GM21360 (cell line): ENCODE measurements around the gene RGS14.
A peak's percentile ranks its signal among the peaks of the same experiment; 100 is the strongest.
"Not testable (repeated sequence)": the region's sequence is repeated elsewhere in the genome, so short reads cannot be mapped to it uniquely, and the experiment has no call there.

Experiments
- ATAC-seq: cut with Tn5 transposase; IDR thresholded peaks from one replicate; pipeline ENCODE4 v1.9.1; 2021; ENCODE audit warnings: mild to moderate bottlenecking, moderate library complexity; ENCODE audit not compliant: unreplicated experiment

The RGS14 gene

DNA sequence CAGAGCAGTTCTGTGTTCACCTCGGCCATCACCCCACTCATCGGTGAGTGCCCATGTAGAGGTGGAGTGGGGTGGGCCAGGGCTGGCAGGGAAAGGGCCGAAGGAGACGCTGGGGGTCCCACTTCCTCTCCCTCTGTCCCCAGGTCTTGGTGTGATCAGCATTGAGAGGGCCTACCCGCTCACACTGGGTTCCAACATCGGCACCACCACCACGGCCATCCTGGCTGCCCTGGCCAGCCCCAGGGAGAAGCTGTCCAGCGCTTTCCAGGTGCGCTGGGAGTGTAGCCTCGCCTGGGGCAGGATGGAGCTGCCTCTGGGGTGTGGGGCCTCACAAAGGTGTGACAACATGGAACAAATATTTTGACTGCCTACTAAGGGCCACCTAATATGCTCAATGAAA is 39.1 kb downstream of the RGS14 start:
- no peak for ATAC-seq

DNA sequence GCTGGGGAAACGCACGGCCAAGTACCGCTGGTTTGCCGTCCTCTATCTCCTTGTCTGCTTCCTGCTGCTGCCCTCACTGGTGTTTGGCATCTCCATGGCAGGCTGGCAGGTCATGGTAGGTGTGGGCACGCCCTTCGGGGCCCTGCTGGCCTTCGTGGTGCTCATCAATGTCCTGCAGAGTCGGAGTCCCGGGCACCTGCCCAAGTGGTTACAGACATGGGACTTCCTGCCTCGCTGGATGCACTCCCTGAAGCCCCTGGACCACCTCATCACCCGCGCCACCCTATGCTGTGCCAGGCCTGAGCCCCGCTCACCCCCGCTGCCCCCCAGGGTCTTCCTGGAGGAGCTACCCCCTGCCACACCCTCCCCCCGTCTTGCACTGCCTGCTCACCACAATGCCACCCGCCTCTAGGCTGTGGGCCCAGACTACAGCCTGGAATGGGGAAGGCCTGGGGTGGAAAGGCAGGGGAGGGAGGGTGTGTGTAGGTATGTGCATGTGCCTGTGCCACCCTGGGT is 40.2 kb downstream of the RGS14 start:
- no peak for ATAC-seq

DNA sequence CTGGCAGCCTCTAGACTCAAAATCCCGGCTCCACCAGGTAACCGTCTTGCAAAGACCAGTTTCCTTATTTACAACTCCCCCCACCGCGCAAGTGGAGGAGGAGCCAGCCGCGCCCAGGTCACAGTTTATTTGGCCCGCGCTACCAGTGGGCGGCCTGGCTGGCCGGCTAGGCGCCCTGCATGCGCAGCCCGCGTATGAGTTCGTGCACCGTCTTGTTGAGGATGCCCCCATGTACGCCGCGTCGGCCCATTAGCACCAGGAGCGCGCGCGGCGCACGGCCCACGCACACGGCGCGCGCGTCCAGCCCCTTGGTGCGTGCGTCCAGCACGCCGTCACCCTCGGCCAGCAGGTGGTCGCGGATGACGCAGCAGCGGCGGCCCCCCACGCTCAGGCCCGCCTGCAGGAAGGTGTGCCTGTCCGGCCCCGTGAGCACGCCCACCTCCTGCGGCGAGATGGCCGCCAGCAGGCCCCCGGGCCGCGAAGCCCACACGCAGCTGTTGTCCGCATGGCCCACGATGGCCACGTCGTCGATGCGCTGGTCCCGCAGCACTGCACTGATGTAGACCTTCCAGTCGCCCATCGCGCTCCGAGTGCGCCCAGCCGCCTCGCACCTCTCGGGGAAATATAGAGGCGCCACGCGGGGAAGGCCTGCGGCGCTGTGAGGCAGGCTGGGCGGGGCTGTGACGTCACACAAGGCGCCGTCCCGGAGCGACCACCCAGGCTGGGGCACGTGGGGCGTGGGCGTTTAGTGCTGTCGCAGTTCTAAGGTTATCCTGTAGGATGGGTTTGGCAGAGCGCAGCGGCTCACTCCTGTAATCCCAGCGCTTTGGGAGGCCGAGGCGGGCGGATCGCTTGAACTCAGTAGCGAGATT is 42.5 kb downstream of the RGS14 start, which contains the start of gene PFN3:
Gene PFN3, minus strand, starts transcription at position 665 of the 872 bp plus-strand sequence. Its CDS starts 85 bp downstream, at position 580.
- ATAC-seq = no peak

DNA sequence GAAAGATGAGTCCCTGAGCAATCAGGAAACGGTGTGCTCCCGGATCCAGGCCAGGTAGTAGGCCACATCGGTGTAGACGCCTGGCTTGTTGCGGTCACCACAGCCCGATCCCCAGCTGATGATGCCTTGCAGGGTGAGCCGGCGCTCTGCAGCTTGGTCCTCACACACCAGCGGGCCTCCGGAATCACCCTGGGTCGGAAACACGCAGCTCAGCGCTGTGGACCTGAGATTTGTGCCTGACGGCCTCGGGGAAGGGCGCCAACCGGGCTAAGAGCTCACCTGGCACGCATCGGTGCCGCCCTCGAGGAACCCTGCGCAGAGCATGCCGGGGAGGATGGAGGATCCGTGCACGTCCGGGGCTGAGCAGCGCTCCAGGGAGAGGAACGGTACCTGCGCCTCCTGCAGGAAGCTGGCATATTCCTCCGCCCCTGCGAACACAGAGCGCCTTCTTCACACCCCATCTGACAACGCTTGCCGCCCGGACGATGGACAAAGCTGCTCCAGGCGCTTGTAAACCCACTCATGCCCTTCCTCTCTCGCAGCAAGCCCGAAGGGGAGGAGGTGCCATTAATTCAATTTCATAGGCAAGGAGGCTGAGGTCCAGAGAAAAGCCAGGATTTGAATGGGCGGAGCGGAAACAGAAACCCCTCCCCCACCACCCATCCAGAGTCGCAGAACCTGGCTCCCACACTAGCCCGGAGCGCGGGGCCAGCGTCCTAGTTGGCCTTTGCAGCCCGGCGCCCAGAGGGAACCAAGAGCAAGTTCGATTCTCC is 44.7 kb downstream of the RGS14 start:
- no peak for ATAC-seq

DNA sequence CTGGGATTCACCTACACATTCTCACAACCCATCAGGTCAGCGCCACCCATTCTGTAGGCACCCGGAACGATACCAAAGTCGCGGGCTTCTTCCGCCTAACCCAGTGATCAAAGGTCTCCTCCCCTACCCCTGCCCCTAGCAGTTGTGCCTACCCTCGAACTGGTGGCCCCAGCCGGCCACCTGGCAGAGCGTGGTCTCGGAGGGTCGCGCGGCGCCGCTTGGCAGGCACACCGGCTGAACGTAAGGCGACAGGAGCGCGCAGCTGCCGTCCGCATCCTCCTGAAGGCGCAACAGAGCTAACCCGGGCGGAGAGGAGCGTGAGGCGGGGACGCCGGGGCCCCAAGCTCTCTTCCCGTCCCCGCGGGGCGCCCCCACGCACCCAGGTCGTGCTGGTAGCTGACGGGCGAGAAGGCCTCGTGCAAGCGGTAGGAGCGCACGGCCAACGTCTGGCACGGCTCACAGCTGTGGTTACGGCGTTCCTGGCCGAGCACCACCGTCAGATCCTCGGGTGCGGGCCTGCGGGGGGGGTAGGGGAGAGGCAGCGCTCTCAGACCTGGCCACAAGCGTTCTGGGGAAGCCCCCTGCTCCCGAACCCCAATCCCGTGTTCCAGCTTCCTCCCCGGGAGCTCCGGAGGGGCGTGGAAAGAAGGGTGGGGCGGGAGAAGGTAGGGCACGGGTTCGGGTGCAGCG is 45.5 kb downstream of the RGS14 start:
- peak; percentile 23 for ATAC-seq

DNA sequence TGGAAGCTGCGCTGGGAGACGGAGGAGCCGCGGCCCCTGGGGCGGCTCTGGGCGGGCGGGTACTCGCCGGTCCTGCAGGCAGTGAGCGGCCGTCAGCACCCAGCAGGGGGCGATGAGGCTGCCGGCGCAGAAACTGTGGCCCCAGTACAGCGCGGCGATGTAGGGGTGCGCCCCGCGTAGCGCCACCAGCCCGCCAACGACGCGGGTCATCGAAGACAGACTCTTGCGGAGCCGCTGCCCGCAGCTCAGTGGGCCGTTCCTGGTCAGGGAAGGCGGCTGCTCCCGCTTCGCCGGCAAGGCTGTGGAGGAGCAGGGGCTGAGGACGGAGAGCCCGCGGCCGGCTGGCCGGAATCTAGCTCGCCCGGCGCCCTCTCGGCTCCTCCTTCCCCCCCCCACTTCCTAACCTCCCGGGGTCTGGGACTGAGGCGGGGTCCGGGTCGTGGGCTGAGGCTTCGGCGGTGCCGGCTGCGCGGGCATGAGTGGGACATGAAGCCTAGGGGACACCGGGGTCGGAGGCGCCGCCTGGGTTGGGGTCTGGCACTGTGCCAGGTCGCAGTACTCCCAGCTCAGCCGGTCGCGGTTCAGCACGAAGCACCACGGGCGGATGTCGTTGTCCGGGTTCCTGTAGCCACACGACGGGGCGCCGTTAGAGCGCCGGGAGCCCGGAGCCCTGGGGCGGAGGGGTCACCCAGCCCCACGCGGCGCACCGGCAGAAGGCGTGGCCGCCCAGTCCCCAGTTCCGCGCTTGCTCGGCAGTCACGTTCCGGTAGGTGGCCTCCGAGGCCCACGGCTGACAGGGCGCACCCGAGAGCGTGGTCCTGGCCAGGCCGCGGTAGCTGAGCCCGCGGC is 46.3 kb downstream of the RGS14 start:
- ATAC-seq = peak; percentile 69

DNA sequence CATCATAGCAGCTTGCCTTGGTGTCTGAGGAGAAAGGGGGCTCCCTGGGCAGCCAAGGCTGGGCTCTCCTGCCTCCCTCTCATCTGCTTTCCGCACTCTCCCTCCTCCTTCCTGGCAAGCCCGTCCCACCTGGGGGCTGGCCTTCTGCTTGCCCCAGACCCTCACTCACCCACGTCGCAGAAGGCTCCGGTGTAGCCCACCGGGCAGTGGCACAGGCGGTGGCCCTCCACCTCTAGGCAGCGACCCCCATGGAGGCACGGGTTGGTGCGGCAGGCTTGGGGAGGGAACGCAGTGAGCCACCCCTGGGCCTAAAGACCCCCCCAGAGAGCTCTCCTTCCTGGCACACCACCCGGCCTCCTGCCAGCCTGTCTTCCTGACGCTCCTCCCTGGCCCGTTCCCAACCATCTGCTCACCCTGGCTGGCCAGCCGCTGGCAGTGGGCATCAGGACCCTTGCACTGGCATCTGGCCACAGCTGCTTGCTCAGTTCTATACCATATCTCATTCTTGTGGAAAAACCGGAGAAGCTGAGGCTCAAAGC is 47.0 kb downstream of the RGS14 start:
- no peak for ATAC-seq

DNA sequence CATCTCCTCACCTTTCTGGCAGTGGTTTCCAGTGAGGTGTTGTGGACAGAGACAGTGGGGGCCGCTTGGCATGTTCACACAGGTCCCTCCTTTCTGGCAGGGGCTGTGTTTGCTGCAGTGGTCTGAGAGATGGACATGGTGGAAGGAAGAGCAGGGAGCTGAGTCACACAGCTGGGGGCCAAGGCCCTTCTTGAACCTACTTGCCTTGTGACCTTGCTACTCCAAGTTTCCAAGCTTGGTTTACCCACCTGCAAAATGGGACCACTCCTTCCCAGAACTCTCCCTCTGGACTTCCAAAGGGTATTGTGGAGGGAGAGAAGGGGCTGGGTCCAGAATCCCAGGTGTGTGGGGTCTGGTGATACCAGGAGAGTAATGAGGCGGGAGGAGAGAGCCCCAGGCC is 47.6 kb downstream of the RGS14 start:
- no peak for ATAC-seq

DNA sequence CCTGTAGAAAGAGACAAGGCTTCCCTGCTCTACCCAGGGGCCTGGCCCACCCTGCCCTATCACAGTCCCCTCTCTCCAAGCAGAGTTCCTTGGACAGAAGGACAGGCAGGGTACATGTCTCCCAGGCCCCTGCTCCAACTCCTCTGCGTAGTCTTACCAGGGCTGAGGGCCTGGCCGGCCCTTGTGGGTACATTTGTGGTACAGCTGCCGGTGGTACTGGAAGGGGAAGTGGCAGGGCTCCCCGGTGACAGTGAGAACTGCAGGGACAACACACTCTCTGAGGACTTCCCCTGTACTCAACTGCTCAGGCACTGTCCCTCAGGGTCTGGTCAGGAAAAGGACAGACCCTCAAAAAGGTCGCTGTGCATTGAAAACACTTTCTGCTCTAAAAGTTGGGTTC is 48.1 kb downstream of the RGS14 start:
- ATAC-seq = no peak

DNA sequence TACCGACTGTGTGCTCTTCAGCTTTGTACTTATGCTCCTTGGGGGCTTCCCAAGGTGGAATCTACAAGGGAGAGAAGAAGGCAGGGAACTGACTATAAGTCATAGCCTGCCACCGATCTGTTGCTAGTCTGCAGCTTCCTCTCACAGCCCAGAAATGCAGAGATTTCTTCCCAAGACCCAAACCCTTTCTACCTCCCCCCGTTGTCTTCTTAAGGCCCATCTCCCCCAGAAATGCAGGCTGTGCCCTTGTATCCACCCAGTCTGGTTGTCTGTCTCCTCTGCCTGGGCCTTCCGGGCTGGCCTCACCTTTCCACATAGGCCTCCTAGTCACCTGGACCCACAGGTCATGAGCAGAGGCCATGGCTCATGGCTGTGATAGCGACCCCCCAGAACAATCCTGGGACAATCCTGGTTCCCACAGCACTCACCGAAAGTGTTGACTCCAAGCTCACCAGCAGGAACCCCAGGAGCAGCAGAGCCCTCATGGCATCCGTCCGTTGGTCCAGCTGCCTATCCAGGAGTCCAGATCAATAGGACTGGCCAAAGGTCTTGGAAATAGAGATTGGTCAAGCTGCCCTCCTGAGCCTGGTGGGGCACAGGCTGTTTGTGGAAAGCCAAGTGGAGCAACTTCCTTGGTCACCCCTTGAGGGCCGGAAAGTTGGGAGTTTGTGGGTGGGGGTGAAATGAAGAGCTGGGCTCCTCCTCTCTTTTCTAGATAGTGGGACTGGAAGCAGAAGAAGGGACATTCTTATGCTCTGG is 51.5 kb downstream of the RGS14 start, which contains the start of gene F12:
Gene F12, minus strand, starts transcription at position 522 of the 759 bp plus-strand sequence. Its CDS starts 37 bp downstream, at position 485.
- no peak for ATAC-seq

DNA sequence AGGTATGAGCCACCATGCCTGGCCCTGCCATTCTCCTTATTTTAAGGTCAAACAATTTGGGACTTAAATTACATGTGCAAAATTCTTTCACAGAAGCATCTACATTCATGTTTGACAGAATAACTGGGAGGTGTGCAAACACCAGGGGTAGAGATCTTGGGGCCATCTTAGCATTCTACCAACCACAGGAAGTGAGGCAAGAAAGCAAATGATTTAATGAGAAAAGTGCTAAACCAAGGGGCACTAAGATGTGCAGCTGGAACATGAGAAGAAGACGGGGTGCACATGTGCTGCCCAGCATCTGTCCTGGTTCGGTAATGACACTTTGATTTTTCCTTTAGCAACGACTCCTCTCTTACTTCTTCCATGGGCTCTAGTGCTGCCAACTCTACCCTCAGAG is 52.9 kb downstream of the RGS14 start:
- no peak for ATAC-seq

DNA sequence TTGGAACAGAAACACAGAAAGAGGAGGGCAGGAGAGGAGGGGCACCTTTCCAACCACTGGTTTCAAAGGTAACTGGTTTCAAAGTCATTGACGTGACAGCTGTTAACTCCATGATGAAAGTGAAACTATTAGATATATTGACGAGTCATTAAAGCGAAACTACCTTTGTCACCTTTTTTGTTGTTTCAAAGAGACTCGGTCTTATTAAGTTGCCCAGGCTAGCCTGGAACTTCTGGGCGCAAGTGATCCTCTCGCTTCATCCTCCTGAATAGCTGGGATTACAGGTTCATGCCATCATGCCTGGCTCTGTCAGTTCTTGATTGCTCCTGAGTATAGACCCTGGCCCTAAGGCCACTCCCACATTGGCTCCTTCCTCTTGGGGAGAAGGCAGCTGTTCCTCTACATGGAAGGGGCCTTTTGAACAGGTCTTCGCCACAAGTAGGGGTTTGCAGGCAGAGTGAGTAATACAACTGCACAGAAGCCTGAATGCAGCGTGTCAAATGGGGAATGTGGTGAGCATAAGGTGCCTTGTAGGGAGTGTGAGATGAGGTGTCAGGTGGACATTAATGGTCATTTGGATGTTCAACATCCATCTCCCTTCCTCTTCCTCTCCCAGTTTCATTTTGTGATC is 55.0 kb downstream of the RGS14 start:
- ATAC-seq = peak; percentile 72

DNA sequence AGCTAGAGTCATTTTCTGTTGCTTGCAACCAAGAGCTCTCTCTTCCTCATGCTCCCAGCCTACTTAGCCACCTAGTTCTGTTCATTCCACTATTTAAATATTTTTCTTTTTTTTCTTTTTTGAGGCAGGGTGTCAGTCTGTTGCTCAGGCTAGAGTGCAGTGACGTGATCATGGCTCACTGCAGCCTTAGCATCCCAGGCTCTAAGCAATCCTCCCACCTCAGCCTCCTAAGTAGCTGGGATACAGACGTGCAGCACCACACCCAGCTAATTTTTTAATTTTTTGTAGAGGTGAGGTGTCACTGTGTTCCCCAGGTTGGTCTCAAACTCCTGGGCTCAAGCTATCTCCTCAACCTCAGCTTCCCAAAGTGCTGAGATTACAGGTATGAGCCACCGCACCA is 56.8 kb downstream of the RGS14 start:
- no peak for ATAC-seq

DNA sequence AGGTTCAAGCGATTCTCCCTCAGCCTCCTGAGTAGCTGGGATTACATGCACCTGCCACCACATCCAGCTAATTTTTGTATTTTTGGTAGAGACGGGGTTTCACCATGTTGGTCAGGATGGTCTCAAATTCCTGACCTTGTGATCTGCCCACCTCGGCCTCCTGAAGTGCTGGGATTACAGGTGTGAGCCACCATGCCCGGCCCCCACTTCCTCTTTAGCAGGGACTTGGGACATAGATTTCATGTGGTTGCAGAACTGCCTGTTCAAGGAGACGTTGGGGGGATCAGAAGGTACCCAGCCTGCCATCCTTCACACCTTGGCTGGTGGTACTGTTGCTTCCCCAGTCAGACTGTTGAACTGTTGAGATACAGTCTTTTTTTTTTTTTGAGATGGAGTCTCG is 59.4 kb downstream of the RGS14 start:
- not testable (repeated sequence) for ATAC-seq

DNA sequence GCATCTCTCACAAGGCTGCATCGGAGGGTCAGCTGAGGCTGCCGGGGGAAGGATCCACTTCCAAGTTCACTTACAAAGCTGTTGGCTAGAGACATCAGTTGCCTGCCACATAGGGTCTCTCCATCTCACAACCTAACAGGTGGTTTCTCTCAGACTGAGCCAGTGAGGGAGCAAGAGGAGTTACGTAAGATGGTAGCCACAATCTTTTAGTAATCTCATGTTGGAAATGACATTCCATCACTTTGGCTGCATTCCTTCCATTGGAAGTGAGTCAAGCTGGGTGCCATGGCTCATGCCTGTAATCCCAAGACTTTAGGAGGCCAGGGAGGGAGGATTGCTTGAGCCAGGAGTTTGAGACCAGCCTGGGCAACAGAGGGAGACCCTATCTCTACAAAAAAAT is 61.3 kb downstream of the RGS14 start:
- ATAC-seq = no peak

DNA sequence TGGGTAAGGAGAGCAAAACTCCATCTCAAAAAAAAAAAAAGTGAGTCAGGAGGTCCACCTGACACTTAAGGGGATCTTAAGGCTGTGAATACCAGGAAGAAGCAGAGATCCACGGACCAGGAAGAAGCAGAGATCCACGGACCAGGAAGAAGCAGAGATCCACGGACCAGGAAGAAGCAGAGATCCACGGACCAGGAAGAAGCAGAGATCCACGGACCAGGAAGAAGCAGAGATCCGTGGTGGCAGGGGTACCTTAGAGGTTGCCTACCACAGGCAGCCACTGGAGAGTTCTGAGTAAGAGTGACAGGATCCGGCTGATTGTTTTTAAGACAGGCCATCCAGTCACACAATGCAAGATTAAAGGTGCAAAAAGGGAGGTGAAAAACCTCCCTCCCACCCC is 62.7 kb downstream of the RGS14 start:
- not testable (repeated sequence) for ATAC-seq

DNA sequence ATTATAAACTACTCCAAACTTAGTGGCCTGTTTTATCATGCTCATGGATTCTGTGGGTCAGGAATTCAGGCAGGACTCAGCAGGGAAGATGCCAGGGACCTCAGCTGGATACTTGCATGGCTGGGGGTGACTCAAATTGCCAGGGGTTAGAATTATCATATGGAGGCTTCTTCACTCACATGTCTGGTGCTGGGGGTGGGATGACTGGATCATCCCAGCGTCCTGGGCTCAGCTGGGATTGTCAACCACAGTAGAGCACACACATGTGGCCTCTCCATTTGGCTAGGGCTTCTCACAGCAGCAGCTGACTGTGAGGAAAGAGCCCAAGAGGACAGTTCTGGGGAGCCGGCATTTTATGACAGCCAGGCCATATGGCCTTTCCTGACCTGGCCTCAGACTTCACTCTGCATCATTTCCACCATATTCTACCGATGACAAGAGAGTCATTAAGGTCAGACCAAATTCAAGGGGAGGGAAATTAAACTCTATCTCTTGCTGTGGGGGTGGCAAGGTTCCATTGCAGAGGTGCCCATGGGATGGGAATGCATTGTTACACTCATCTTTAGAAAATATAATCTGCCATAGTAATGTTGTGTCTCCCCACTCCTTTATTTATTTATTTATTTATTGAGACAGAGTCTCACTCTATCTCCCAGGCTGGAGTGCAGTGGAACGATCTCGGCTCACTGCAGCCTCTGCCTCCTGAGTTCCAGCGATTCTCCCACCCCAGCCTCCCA is 63.5 kb downstream of the RGS14 start:
- ATAC-seq = no peak
